WERI-Rb-1 (cell line): ENCODE results near the gene MEGF8.

Source experiments
- DNase-seq: peaks from one replicate; pipeline ENCODE4 v3.0.0-alpha.2; 2020
- H3K27ac ChIP-seq: fragments of 250-450 bp; sonication (Bioruptor Pico); 2 replicates; pipeline ENCODE4 v1.5.1; 2020; ENCODE audit warnings: mild to moderate bottlenecking, moderate library complexity
- H3K27me3 ChIP-seq: fragments of 250-450 bp; sonication (Bioruptor Pico); 2 replicates; pipeline ENCODE4 v1.5.1; 2021; ENCODE audit warnings: mild to moderate bottlenecking, low read depth, moderate library complexity; ENCODE audit not compliant: insufficient read depth, severe bottlenecking
- H3K36me3 ChIP-seq: fragments of 250-450 bp; sonication (Bioruptor Pico); 2 replicates; pipeline ENCODE4 v1.5.1; 2020; ENCODE audit warnings: mild to moderate bottlenecking, moderate library complexity
- H3K4me3 ChIP-seq: 2 replicates; pipeline ENCODE4 v1.5.1; 2011; ENCODE audit warnings: low read depth, mild to moderate bottlenecking, control low read depth, low read length
- H3K9me3 ChIP-seq: fragments of 250-450 bp; sonication (Bioruptor Pico); 2 replicates; pipeline ENCODE4 v1.5.1; 2021; ENCODE audit warnings: mild to moderate bottlenecking, moderate library complexity; ENCODE audit not compliant: severe bottlenecking
- CTCF ChIP-seq: IDR thresholded peaks from 2 replicates; pipeline ENCODE4 v1.5.1; 2011; ENCODE audit warnings: low read depth, mild to moderate bottlenecking, control low read depth, inconsistent platforms, low read length

Gene MEGF8

GRCh38 chr19:42294471-42295137 lies 30.8 kb upstream of the MEGF8 start:
- no peak for TF ChIP-seq CTCF
- H3K4me3 ChIP-seq = no peak overlapping the region
- no peaks in the 10 kb centered on the region for H3K27me3 ChIP-seq
- no peak overlapping the region for H3K27ac ChIP-seq
- H3K9me3 ChIP-seq = no peaks in the 10 kb centered on the region
- no peak for DNase-seq
- H3K36me3 ChIP-seq = peaks cover 87% of the 10 kb centered on the region

- H3K27ac ChIP-seq = peak overlapping the region; percentile 34; the same call in 1 of the 2 replicates
- peaks cover 87% of the 10 kb centered on the region for H3K36me3 ChIP-seq
- H3K4me3 ChIP-seq = no peak overlapping the region
- DNase-seq = no peak
- no peaks in the 10 kb centered on the region for H3K27me3 ChIP-seq
- no peaks in the 10 kb centered on the region for H3K9me3 ChIP-seq
- 0 out of 2 replicates have a peak, but pooled peaks have one; percentile 1 for TF ChIP-seq CTCF
Observed at GRCh38 chr19:42295342-42295741, 30.1 kb upstream of the MEGF8 start.

GRCh38 chr19:42295831-42296525 lies 29.5 kb upstream of the MEGF8 start:
- Histone ChIP-seq H3K9me3 (no peaks in the 10 kb centered on the region), H3K36me3 (peaks cover 85% of the 10 kb centered on the region), H3K27me3 (no peaks in the 10 kb centered on the region), H3K27ac (no peak overlapping the region), H3K4me3 (no peak overlapping the region)
- DNase-seq = peak; percentile 94
- peak; percentile 87 for TF ChIP-seq CTCF

- Histone ChIP-seq H3K27me3 (no peaks in the 10 kb centered on the region), H3K4me3 (no peak overlapping the region), H3K9me3 (no peaks in the 10 kb centered on the region), H3K36me3 (peaks cover 75% of the 10 kb centered on the region), H3K27ac (no peak overlapping the region)
- no peak for TF ChIP-seq CTCF
- DNase-seq = no peak
Observed at GRCh38 chr19:42297039-42297438, 28.4 kb upstream of the MEGF8 start.

- H3K27ac ChIP-seq = peak within 1 kb of the TSS; percentile 92
- no peaks in the 10 kb centered on the region for H3K9me3 ChIP-seq
- H3K4me3 ChIP-seq = peak within 1 kb of the TSS; percentile 84
- no peak for DNase-seq
- no peaks in the 10 kb centered on the region for H3K27me3 ChIP-seq
- H3K36me3 ChIP-seq = peaks cover 31% of the 10 kb centered on the region
- no peak for TF ChIP-seq CTCF
Observed at GRCh38 chr19:42301646-42302203, 23.7 kb upstream of the MEGF8 start, which contains the start of gene PRR19. PRR19 (plus strand) TSS chr19:42302132; CDS start chr19:42309585, 7,453 bp downstream.
